OCI-LY3 (cell line): ENCODE results near the gene GOLGA8S.
"Not testable (repeated sequence)": the region's sequence is repeated elsewhere in the genome, so short reads cannot be mapped to it uniquely, and the experiment has no call there.

ENCODE experiments used
- H2AFZ ChIP-seq: fragments of 200-600, 300-600 bp; shearing (Covaris generic); 2 replicates; pipeline ENCODE4 v1.6.0; 2014; ENCODE audit warnings: antibody characterized with exemption, low read depth, low read length
- H3K27ac ChIP-seq: fragments of 200-600, 300-600 bp; sonication (generic); 2 replicates; pipeline ENCODE4 v1.5.1; 2014; ENCODE audit warnings: mild to moderate bottlenecking, low read length, moderate library complexity, mixed read lengths
- H3K27me3 ChIP-seq: fragments of 200-600, 300-600 bp; sonication (generic); 2 replicates; pipeline ENCODE4 v1.6.1; 2014; ENCODE audit warnings: low read depth, low read length, mixed read lengths
- H3K36me3 ChIP-seq: fragments of 200-600, 300-600 bp; sonication (generic); replicated peaks from 2 replicates; pipeline ENCODE3; 2014; ENCODE audit warnings: low read depth, low read length, mixed read lengths
- H3K4me1 ChIP-seq: fragments of 300-600, 200-600 bp; sonication (generic); 2 replicates; pipeline ENCODE4 v1.6.1; 2014; ENCODE audit warnings: low read length, mixed read lengths
- H3K4me2 ChIP-seq: fragments of 200-600, 300-600 bp; sonication (generic); 2 replicates; pipeline ENCODE4 v1.6.1; 2014; ENCODE audit warnings: low read length, mixed read lengths
- H3K4me3 ChIP-seq: fragments of 300-600, 200-600 bp; sonication (generic); 2 replicates; pipeline ENCODE4 v1.5.1; 2014; ENCODE audit warnings: antibody characterized with exemption, mild to moderate bottlenecking, low read length, moderate library complexity
- H3K79me2 ChIP-seq: fragments of 300-600, 200-600 bp; shearing (Covaris generic); 2 replicates; pipeline ENCODE4 v1.6.1; 2014; ENCODE audit warnings: mild to moderate bottlenecking, low read length, mixed read lengths
- H3K9ac ChIP-seq: fragments of 300-600, 200-600 bp; shearing (Covaris generic); 2 replicates; pipeline ENCODE4 v1.6.0; 2014; ENCODE audit warnings: mild to moderate bottlenecking, low read length, moderate library complexity
- H3K9me3 ChIP-seq: fragments of 200-600, 300-600 bp; shearing (Covaris generic); 2 replicates; pipeline ENCODE4 v1.6.1; 2014; ENCODE audit warnings: low read length, mixed read lengths; ENCODE audit not compliant: insufficient read depth
- H4K20me1 ChIP-seq: fragments of 200-600, 300-600 bp; sonication (generic); 2 replicates; pipeline ENCODE4 v1.6.1; 2016; ENCODE audit warnings: low read length, mixed read lengths; ENCODE audit not compliant: insufficient read depth
- CTCF ChIP-seq: fragments of 200-600, 300-600 bp; sonication (generic); IDR thresholded peaks from 2 replicates; pipeline ENCODE4 v1.5.1; 2014; ENCODE audit warnings: antibody characterized with exemption, low read length, low read depth
- EZH2phosphoT487 ChIP-seq: fragments of 200-600 bp; shearing (Covaris generic); IDR thresholded peaks from 2 replicates; pipeline ENCODE4 v1.6.1; 2018; ENCODE audit warnings: antibody characterized with exemption, mixed run types, low read depth

Gene GOLGA8S

GRCh38 chr15:23411841-23412240, 57.3 kb downstream of the GOLGA8S start:
- TF ChIP-seq CTCF, result no peak
- TF ChIP-seq EZH2phosphoT487, result no peak
- no peaks in the 10 kb centered on the region for H3K4me1 ChIP-seq
- H2AFZ ChIP-seq, result no peak overlapping the region
- no peaks in the 10 kb centered on the region for H3K27me3 ChIP-seq
- no peak overlapping the region for H3K9ac ChIP-seq
- H3K9me3 ChIP-seq, result no peaks in the 10 kb centered on the region
- H3K4me3 ChIP-seq, result no peak overlapping the region
- H3K27ac ChIP-seq, result no peak overlapping the region
- H4K20me1 ChIP-seq, result no peaks in the 10 kb centered on the region
- no peaks in the 10 kb centered on the region for H3K79me2 ChIP-seq
- no peak overlapping the region for H3K4me2 ChIP-seq
- no peaks in the 10 kb centered on the region for H3K36me3 ChIP-seq

GRCh38 chr15:23412881-23413600, 58.5 kb downstream of the GOLGA8S start:
- not testable (repeated sequence) for H3K27ac ChIP-seq

More at GRCh38 chr15:23412881-23413600, 58.5 kb downstream of the GOLGA8S start:
- H2AFZ ChIP-seq, H3K79me2 ChIP-seq, H3K9ac ChIP-seq, H3K27me3 ChIP-seq, H3K4me1 ChIP-seq, H4K20me1 ChIP-seq, H3K36me3 ChIP-seq, H3K9me3 ChIP-seq, H3K4me3 ChIP-seq, H3K4me2 ChIP-seq: not testable (repeated sequence)
